ENCODE measurements around the gene TUBB6.

TUBB6 gene

DNA sequence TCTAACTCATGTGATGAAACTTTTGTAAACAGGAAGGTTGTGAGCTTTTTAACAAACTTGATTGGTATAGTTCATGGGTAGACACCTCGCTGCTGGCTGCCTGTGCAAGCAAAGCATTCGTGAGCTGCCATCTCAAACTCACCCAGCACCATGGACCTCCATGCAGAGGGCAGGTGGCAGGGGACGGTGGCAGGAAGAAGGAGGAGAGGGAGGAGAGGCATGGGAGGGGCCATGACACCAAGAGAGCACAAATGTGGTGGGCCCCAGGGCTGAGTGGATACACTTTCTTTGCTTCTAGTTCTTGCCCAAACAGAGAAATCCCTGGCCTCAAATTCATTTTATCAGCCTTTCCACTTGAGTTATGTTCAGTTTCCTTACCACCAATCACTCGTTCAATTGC is 39.9 kb downstream of the TUBB6 start:
- no peak overlapping the region for H3K4me3 ChIP-seq (IDR thresholded peaks at IDR 0.05; ENCODE audit: insufficient read depth, low read depth, low read length)
- no peak overlapping the region for H3K4me2 ChIP-seq
- peaks cover 11% of the 10 kb centered on the region; the same call in 1 of the 2 replicates for H3K36me3 ChIP-seq (ENCODE audit: insufficient read depth)
- no peak overlapping the region for H2AFZ ChIP-seq (ENCODE audit: low read depth)
- H3K79me2 ChIP-seq (ENCODE audit: insufficient read depth, low read depth): no peaks in the 10 kb centered on the region
- H4K20me1 ChIP-seq (ENCODE audit: insufficient read depth): no peaks in the 10 kb centered on the region
- H3K27me3 ChIP-seq (ENCODE audit: insufficient read depth, low read depth): no peaks in the 10 kb centered on the region
- H3K9ac ChIP-seq: no peak overlapping the region
- TF ChIP-seq, protein P1, sequence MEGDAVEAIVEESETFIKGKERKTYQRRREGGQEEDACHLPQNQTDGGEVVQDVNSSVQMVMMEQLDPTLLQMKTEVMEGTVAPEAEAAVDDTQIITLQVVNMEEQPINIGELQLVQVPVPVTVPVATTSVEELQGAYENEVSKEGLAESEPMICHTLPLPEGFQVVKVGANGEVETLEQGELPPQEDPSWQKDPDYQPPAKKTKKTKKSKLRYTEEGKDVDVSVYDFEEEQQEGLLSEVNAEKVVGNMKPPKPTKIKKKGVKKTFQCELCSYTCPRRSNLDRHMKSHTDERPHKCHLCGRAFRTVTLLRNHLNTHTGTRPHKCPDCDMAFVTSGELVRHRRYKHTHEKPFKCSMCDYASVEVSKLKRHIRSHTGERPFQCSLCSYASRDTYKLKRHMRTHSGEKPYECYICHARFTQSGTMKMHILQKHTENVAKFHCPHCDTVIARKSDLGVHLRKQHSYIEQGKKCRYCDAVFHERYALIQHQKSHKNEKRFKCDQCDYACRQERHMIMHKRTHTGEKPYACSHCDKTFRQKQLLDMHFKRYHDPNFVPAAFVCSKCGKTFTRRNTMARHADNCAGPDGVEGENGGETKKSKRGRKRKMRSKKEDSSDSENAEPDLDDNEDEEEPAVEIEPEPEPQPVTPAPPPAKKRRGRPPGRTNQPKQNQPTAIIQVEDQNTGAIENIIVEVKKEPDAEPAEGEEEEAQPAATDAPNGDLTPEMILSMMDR (conservative IDR thresholded peaks at IDR 0.05; ENCODE audit: low read depth, low read length): no peak
- no peak overlapping the region for H3K27ac ChIP-seq
- H3K4me1 ChIP-seq (ENCODE audit: low read depth, poor library complexity, severe bottlenecking): no peaks in the 10 kb centered on the region

DNA sequence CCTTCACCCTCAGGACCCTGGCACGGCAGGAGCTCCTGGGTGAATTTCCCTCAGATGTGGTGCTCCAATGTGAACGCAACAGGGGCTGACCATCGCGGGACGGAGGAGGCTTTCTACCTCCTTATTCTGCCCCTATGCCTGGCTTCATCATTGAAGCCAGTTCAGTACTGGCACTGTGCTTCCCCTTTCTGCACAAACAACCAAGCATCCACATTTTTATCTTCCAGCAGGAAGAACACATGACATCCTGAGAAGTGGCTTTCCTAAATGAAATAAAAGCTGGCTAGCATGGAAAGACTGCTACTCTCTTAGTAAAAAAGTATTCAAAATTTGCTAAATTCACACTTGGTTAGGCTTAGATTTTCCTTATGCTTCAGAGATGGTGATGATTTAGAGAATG is 44.1 kb downstream of the TUBB6 start:
- no peak overlapping the region for H3K4me3 ChIP-seq (IDR thresholded peaks at IDR 0.05; ENCODE audit: insufficient read depth, low read depth, low read length)
- H3K4me2 ChIP-seq: no peak overlapping the region
- H3K79me2 ChIP-seq (ENCODE audit: insufficient read depth, low read depth): no peaks in the 10 kb centered on the region
- H3K4me1 ChIP-seq (ENCODE audit: low read depth, poor library complexity, severe bottlenecking): no peaks in the 10 kb centered on the region
- H4K20me1 ChIP-seq (ENCODE audit: insufficient read depth): no peaks in the 10 kb centered on the region
- no peak overlapping the region for H3K27ac ChIP-seq
- H3K9ac ChIP-seq: no peak overlapping the region
- no peak overlapping the region for H2AFZ ChIP-seq (ENCODE audit: low read depth)
- no peaks in the 10 kb centered on the region for H3K27me3 ChIP-seq (ENCODE audit: insufficient read depth, low read depth)
- TF ChIP-seq, protein P1 (conservative IDR thresholded peaks at IDR 0.05; ENCODE audit: low read depth, low read length): no peak
- H3K36me3 ChIP-seq (ENCODE audit: insufficient read depth): peaks cover 8% of the 10 kb centered on the region; the same call in 1 of the 2 replicates

DNA sequence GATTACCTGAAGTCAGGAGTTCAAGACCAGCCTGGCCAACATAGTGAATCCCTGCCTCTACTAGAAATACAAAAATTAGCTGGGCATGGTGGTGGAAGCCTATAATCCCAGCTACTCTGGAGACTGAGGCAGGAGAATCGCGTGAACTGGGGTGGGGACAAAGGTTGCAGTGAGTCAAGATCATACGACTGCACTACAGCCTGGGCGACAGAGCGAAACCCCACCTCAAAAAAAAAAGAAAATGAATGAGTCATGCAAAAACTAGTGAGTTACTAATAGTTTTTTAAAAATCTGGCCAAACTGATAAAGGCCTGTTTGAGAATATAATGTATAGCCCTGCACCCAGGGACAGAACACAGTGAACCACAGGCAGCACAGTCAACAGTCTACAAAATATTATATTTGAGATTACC is 51.5 kb downstream of the TUBB6 start:
- Histone ChIP-seq H3K4me3 (IDR thresholded peaks at IDR 0.05; ENCODE audit: insufficient read depth, low read depth, low read length) (no peak overlapping the region), H4K20me1 (ENCODE audit: insufficient read depth) (no peaks in the 10 kb centered on the region), H3K79me2 (ENCODE audit: insufficient read depth, low read depth) (no peaks in the 10 kb centered on the region), H3K4me1 (ENCODE audit: low read depth, poor library complexity, severe bottlenecking) (peaks cover 7% of the 10 kb centered on the region), H3K36me3 (ENCODE audit: insufficient read depth) (peaks cover 9% of the 10 kb centered on the region), H3K27me3 (ENCODE audit: insufficient read depth, low read depth) (no peaks in the 10 kb centered on the region), H3K9ac (no peak overlapping the region), H3K4me2 (no peak overlapping the region), H3K27ac (no peak overlapping the region), H2AFZ (ENCODE audit: low read depth) (no peak overlapping the region)
- TF ChIP-seq, protein P1 (conservative IDR thresholded peaks at IDR 0.05; ENCODE audit: low read depth, low read length): no peak

DNA sequence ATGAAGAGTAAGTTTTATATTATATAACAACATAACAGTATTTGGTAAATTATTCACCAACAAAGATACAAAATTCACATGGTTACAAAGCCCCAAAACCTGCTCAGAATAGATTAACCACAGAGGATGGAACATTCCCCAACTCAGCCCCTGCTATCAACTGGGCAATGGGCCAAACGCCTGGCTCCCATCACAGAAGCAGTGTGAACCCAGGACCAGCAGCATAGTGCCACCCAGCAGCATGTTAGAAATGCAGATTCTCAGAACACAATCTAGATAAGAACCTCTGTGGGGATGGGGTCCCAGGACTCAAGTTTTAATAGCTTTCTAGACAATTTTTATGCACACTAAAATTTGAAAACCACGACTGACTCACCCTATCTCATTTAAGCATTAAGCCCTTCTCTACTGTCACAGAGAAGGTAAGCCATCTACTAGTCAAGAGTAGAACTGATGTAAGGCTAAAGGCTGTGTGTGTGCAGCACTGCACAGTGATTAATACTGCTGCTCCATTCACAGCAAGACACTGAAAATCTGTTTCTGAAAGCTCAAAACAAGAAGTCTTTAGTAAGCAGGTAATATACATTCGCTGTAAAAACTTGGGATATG is 53.8 kb downstream of the TUBB6 start:
- peaks cover 7% of the 10 kb centered on the region for H3K36me3 ChIP-seq (ENCODE audit: insufficient read depth)
- H3K4me2 ChIP-seq: no peak overlapping the region
- TF ChIP-seq, protein P1 (conservative IDR thresholded peaks at IDR 0.05; ENCODE audit: low read depth, low read length): no peak

More for the DNA sequence above, 53.8 kb downstream of the TUBB6 start:
- Histone ChIP-seq H3K4me1 (ENCODE audit: low read depth, poor library complexity, severe bottlenecking) (peaks cover 7% of the 10 kb centered on the region), H3K9ac (no peak overlapping the region), H4K20me1 (ENCODE audit: insufficient read depth) (no peaks in the 10 kb centered on the region), H3K4me3 (IDR thresholded peaks at IDR 0.05; ENCODE audit: insufficient read depth, low read depth, low read length) (no peak overlapping the region), H2AFZ (ENCODE audit: low read depth) (no peak overlapping the region), H3K27me3 (ENCODE audit: insufficient read depth, low read depth) (no peaks in the 10 kb centered on the region), H3K27ac (no peak overlapping the region), H3K79me2 (ENCODE audit: insufficient read depth, low read depth) (no peaks in the 10 kb centered on the region)
